ENCODE data around the gene DUSP23. TPM values are rescaled to one million over a fixed set of nuclear protein-coding genes. Genes with fewer than 3 reads are reported as not detected.

The DUSP23 gene
- total RNA-seq, 6 experiments from 2014 or later = 28.3 to 125 (median 69.4) TPM

- DNase-seq (peak; percentile 54 to 71 (median 57)), ATAC-seq (peak; percentile 73 to 82 (median 78))
- H3K4me1 ChIP-seq = no peaks in the 10 kb centered on the region
- H3K9me3 ChIP-seq = no peaks in the 10 kb centered on the region
- no peak overlapping the region for H3K4me3 ChIP-seq
- H3K27me3 ChIP-seq = no peaks in the 10 kb centered on the region
- H3K27ac ChIP-seq = no peak overlapping the region
- WGBS (ENCODE audit: insufficient coverage, low coverage, low lambda C conversion rate, missing lambda C conversion rate) = 37% methylated on average over 3 of the region's 3 CpGs
- TF ChIP-seq CTCF (IDR thresholded peaks at IDR 0.05) = peak; percentile 38 to 58 (median 47)
- TF ChIP-seq POLR2A (IDR thresholded peaks at IDR 0.05) = no peak
- intact Hi-C loops (cut with DNase I) = no loop called here
- no peaks in the 10 kb centered on the region for H3K36me3 ChIP-seq
Measured at GRCh38 chr1:159829273-159829634, 48.5 kb downstream of the DUSP23 start.

GRCh38 chr1:159829822-159830465 lies 49.2 kb downstream of the DUSP23 start:
- intact Hi-C loops (cut with DNase I) = no loop called here
- no peaks in the 10 kb centered on the region for H3K9me3 ChIP-seq
- H3K36me3 ChIP-seq = no peaks in the 10 kb centered on the region
- H3K27ac ChIP-seq = no peak overlapping the region
- H3K27me3 ChIP-seq = no peaks in the 10 kb centered on the region
- TF ChIP-seq POLR2A (IDR thresholded peaks at IDR 0.05) (no peak), CTCF (IDR thresholded peaks at IDR 0.05) (no peak)
- 84% methylated on average over 5 of the region's 18 CpGs for WGBS (ENCODE audit: insufficient coverage, low coverage, low lambda C conversion rate, missing lambda C conversion rate)
- no peaks in the 10 kb centered on the region for H3K4me1 ChIP-seq
- no peak overlapping the region for H3K4me3 ChIP-seq
- no peak for ATAC-seq
- DNase-seq = no peak

GRCh38 chr1:159830722-159831121 lies 50.0 kb downstream of the DUSP23 start:
- no peak for TF ChIP-seq CTCF (IDR thresholded peaks at IDR 0.05)
- no peak for TF ChIP-seq POLR2A (IDR thresholded peaks at IDR 0.05)
- H3K4me1 ChIP-seq = no peaks in the 10 kb centered on the region
- ATAC-seq = no peak
- 62% methylated on average over 8 of the region's 8 CpGs for WGBS (ENCODE audit: insufficient coverage, low coverage, low lambda C conversion rate, missing lambda C conversion rate)
- H3K27ac ChIP-seq = no peak overlapping the region
- no peaks in the 10 kb centered on the region for H3K36me3 ChIP-seq
- intact Hi-C loops (cut with DNase I) = no loop called here
- DNase-seq = no peak
- H3K9me3 ChIP-seq = no peaks in the 10 kb centered on the region
- H3K4me3 ChIP-seq = no peak overlapping the region
- H3K27me3 ChIP-seq = no peaks in the 10 kb centered on the region

DNA sequence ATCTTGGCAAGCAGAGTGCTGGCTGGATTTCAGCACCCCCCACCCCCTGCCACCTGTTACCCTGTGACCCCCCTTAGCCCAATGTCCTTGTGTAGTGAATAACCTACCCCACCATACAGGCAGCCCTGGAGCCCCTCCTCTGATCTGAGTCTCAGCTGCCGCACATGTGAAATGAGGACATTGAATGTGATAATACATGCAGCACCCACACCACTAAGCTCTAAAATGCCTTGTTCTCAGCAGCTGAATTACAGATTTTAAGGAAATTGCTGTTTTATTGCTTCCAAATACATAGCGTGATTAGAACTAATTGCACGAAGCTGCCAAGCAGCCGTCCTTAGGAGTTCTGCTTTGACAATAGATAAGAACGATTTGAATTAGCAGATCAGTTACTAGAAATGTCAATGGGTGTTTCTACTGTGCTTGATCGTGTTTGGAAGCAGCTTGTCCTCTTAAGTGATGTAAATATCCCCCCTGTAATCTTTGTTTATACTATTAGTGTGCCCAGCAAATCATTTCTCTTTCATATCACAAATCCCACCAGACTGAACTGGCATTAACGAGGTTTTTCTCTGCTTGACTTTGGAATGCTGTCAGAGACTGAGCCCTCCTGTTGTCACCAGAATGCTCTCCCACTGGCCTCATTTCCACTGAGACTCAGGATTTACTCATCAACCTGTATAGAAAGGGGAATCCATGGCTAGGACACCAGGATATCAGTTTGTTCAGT lies 50.8 kb downstream of the DUSP23 start:
- H3K9me3 ChIP-seq = no peaks in the 10 kb centered on the region
- no peaks in the 10 kb centered on the region for H3K36me3 ChIP-seq
- H3K27me3 ChIP-seq = no peaks in the 10 kb centered on the region
- H3K4me3 ChIP-seq = no peak overlapping the region
- no peaks in the 10 kb centered on the region for H3K4me1 ChIP-seq
- WGBS (ENCODE audit: insufficient coverage, low coverage, low lambda C conversion rate, missing lambda C conversion rate) = 50% methylated on average over 6 of the region's 7 CpGs
- TF ChIP-seq CTCF (IDR thresholded peaks at IDR 0.05) (no peak), POLR2A (IDR thresholded peaks at IDR 0.05) (no peak)
- ATAC-seq (no peak), DNase-seq (no peak)
- intact Hi-C loops (cut with DNase I) = no loop called here
- no peak overlapping the region for H3K27ac ChIP-seq

Other genes with a start within 250 kb of the DUSP23 start
- under 1 TPM in 2 of 6 experiments, not detected in 4; 0.31 to 0.66 TPM for gene OR10J5, start 245.0 kb upstream of the DUSP23 start, total RNA-seq
- gene APCS, start 193.1 kb upstream of the DUSP23 start, total RNA-seq = 1,000 to 10,000 TPM in 5 of 6 experiments, 100 to 1,000 TPM in 1; 958 to 1,977 (median 1,681) TPM
- over 10,000 TPM in 1 of 6 experiments, 1,000 to 10,000 TPM in 4, 100 to 1,000 TPM in 1; 420 to 12,291 (median 6,154) TPM for gene CRP, start 66.4 kb upstream of the DUSP23 start, total RNA-seq
- gene FCRL6, start 21.4 kb downstream of the DUSP23 start, total RNA-seq = under 1 TPM in 4 of 6 experiments, not detected in 2; 0.40 to 0.62 (median 0.51) TPM
- gene SLAMF8, start 45.9 kb downstream of the DUSP23 start, total RNA-seq = 1 to 10 TPM in 5 of 6 experiments, under 1 TPM in 1; 0.33 to 5.7 (median 2.5) TPM
- not detected for gene VSIG8, start 81.7 kb downstream of the DUSP23 start, total RNA-seq
- gene CFAP45, start 119.2 kb downstream of the DUSP23 start, total RNA-seq = not detected
- 100 to 1,000 TPM in 3 of 6 experiments, 10 to 100 TPM in 3; 53.2 to 200 (median 117) TPM for gene TAGLN2, start 144.5 kb downstream of the DUSP23 start, total RNA-seq
- gene IGSF9, start 164.7 kb downstream of the DUSP23 start, total RNA-seq = 10 to 100 TPM in 5 of 6 experiments, 1 to 10 TPM in 1; 2.2 to 53.7 (median 16.6) TPM
- gene SLAMF9, start 173.3 kb downstream of the DUSP23 start, total RNA-seq = 1 to 10 TPM in 3 of 6 experiments, under 1 TPM in 1, not detected in 2; 0.68 to 2.2 (median 1.6) TPM